GM12872 (cell line): ENCODE measurements around the gene FIS1.

Experiments
- CTCF ChIP-seq: IDR thresholded peaks from 3 replicates; pipeline ENCODE4 v1.5.1; 2011; ENCODE audit warnings: low read depth, mild to moderate bottlenecking, low read length, moderate library complexity; ENCODE audit not compliant: insufficient read depth

FIS1 gene

GRCh38 chr7:101231644-101232043 lies 13.2 kb downstream of the FIS1 start:
- TF ChIP-seq CTCF: no peak

DNA sequence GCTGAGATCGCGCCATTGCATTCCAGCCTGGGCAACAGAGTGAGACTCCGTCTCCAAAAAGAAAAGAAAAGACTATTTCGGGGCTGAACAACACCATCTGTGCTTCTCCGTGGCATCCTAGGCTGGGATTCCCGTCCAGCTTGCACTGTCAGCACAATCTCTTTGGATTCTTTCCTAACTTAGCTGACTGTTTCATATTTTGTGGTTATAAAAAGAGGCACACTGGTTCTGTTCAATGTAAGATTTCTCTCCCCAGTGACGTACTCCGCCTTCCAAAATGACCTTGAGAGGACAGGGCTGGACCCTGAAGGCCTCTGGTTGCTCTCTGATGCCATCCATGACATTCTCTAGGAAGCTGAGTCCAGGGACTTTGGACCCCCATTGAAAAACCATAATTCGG lies 18.2 kb downstream of the FIS1 start:
- no peak for TF ChIP-seq CTCF

- TF ChIP-seq CTCF: no peak
These were observed 19.2 kb downstream of the FIS1 start for GRCh38 chr7:101225650-101226049.

GRCh38 chr7:101223528-101223927 lies 21.4 kb downstream of the FIS1 start:
- TF ChIP-seq CTCF: no peak

DNA sequence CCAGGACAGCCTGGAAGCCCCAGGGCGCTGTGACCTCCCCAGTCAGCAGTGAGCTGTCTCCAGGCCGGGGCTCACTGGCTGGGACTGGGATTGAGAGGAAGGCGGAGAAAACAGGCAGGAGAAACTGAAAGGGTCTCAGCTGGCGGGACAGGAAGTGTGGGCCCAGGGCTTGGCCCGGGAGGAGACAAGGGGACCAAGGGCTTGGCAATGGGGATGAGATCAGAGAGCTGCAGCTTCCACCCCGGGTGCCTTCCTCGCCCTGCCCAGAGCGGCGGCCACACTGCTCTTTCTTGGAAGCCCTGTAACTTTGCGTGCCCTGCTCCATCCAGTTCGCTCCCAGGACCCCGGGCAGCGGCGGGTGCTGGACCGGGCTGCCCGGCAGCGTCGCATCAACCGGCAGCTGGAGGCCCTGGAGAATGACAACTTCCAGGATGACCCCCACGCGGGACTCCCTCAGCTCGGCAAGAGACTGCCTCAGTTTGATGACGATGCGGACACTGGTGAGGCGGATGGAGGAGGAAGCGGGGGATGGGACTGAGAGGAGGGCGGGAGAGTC lies 22.5 kb downstream of the FIS1 start:
- no peak for TF ChIP-seq CTCF

- TF ChIP-seq CTCF: no peak
These were observed 24.6 kb downstream of the FIS1 start for GRCh38 chr7:101220295-101220694.

DNA sequence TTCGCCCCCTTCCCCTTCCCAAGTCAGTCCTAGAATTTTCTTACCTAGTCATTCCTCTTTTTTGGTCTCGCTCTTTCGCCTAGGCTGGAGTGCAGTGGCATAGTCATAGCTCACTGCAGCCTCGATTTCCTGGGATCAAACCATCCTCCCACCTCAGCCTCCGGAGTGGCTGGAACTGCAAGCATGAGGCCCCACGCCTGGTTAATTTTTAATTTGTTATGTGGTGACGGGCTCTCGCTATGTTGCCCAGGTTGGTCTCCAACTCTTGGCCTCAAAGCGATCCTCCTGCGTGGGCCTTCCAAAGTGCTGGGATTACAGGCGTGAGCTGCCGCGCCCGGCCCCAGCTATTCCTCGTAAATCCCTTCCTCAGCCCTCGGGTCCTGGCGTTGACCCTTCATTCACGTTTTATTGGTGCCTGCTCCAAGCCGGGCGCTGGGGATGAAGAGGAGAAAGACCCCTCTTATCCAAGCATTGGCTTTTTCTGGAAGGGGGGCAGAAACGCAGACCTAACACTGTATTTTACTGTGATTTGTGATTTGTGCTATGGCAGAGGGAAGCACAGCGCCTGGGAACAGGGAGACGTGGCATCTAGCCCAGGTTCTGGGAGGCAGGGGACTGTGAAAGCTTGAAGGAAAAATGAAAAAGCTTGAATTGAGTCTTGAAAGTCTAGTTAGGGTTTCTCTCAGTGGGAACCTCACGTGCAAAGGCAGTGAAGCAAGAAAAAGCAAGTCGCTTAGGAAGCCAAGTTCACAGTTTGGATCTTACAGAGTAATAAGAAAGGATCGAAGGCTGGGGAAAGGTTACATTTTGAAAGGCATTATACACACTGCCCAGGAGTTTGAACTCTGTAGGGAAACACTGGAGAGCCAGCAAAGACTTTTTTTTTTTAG lies 26.4 kb downstream of the FIS1 start:
- no peak for TF ChIP-seq CTCF
